ENCODE measurements around the gene RUSC2.
"Not testable (repeated sequence)": the region's sequence is repeated elsewhere in the genome, so short reads cannot be mapped to it uniquely, and the experiment has no call there.

Gene RUSC2

DNA sequence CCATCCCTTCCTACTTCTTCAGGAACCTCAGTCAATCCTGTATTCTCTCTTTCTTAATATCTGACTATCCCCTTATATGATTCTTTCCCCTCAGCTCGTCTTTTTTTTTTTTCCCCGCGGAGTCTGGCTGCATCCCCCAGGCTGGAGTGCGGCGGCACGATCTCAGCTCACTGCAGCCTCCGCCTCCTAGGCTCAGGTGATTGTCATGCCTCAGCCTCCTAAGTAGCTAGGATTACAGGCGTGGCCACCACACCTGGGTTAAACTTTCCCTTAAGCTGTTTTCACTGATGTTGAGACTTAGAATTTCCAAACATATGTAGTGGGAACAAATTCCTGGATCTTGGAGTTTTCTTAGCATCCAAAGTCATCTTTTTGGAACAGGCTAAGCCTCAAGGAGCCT, 13.3 kb upstream of the RUSC2 start:
- Histone ChIP-seq H3K4me3 (ENCODE audit: low read depth, low read length) (no peak overlapping the region), H3K27ac (ENCODE audit: extremely low read depth, low read depth, low read length) (no peak overlapping the region), H3K4me1 (ENCODE audit: control insufficient read depth, insufficient read depth, low read length) (no peaks in the 10 kb centered on the region), H3K9me3 (ENCODE audit: control insufficient read depth, insufficient read depth, low read depth, low read length) (no peaks in the 10 kb centered on the region), H3K36me3 (ENCODE audit: control insufficient read depth in 2 of 2, insufficient read depth in 1 of 2, low read length in 2 of 2) (no peaks in the 10 kb centered on the region)
- TF ChIP-seq ZNF521 (tag by site-specific recombination; IDR thresholded peaks at IDR 0.05) (no peak), ZNF560 (tag by site-specific recombination; IDR thresholded peaks at IDR 0.05; ENCODE audit: borderline replicate concordance) (no peak), ZNF670 (tag by site-specific recombination; IDR thresholded peaks at IDR 0.05; ENCODE audit: low read depth) (no peak), ZNF558 (tag by site-specific recombination; IDR thresholded peaks at IDR 0.05) (no peak), BCL6B (tag by site-specific recombination; IDR thresholded peaks at IDR 0.05) (no peak), ZNF623 (tag by site-specific recombination; IDR thresholded peaks at IDR 0.05) (no peak), GLIS2 (tag by site-specific recombination; IDR thresholded peaks at IDR 0.05) (no peak)
- TF ChIP-seq, protein P1, sequence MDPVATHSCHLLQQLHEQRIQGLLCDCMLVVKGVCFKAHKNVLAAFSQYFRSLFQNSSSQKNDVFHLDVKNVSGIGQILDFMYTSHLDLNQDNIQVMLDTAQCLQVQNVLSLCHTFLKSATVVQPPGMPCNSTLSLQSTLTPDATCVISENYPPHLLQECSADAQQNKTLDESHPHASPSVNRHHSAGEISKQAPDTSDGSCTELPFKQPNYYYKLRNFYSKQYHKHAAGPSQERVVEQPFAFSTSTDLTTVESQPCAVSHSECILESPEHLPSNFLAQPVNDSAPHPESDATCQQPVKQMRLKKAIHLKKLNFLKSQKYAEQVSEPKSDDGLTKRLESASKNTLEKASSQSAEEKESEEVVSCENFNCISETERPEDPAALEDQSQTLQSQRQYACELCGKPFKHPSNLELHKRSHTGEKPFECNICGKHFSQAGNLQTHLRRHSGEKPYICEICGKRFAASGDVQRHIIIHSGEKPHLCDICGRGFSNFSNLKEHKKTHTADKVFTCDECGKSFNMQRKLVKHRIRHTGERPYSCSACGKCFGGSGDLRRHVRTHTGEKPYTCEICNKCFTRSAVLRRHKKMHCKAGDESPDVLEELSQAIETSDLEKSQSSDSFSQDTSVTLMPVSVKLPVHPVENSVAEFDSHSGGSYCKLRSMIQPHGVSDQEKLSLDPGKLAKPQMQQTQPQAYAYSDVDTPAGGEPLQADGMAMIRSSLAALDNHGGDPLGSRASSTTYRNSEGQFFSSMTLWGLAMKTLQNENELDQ (tag by site-specific recombination; IDR thresholded peaks at IDR 0.05; ENCODE audit: low read depth): no peak
- ChIA-PET POLR2A (no interaction called here), CTCF (interaction anchor here (0.6 to 6.4 kb wide), 24 partner anchors 9 to 1897 kb away, joined by 3 to 58 read pairs (median 4); partner anchors contain the start of genes ATOSB and RUSC2)

DNA sequence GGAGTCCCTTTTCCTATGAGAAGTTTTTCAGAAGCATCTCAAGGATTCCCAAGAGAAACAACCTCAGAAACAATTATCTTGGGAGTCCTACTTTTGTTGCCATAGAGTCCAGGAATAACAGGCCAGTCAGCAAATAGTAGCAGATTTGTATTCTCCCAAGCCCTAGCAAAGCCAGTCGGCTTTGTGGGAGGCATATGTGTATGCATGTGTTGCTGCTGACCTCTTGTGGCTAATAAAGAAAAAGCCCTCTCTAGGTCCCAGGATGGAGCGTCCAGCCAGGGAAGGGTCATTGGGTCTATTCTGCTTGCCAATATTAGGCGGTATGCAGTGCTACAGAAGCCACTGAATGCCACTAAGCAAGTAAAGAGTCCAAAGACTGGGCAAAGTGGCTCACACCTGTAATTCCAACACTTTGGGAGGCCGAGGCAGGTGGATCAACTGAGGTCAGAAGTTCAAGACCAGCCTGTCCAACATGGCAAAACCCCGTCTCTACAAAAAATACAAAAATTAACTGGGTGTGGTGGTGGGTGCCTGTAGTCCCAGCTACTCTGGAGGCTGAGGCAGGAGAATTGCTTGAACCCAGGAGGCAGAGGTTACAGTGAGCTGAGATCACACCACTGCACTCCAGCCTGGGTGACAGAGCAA, 12.6 kb upstream of the RUSC2 start:
- TF ChIP-seq GLIS1 (tag by site-specific recombination; IDR thresholded peaks at IDR 0.05): peak; percentile 71
- peak; percentile 72 for TF ChIP-seq ZNF654 (tag by site-specific recombination; IDR thresholded peaks at IDR 0.05; ENCODE audit: low read depth)
- TF ChIP-seq, protein P2, sequence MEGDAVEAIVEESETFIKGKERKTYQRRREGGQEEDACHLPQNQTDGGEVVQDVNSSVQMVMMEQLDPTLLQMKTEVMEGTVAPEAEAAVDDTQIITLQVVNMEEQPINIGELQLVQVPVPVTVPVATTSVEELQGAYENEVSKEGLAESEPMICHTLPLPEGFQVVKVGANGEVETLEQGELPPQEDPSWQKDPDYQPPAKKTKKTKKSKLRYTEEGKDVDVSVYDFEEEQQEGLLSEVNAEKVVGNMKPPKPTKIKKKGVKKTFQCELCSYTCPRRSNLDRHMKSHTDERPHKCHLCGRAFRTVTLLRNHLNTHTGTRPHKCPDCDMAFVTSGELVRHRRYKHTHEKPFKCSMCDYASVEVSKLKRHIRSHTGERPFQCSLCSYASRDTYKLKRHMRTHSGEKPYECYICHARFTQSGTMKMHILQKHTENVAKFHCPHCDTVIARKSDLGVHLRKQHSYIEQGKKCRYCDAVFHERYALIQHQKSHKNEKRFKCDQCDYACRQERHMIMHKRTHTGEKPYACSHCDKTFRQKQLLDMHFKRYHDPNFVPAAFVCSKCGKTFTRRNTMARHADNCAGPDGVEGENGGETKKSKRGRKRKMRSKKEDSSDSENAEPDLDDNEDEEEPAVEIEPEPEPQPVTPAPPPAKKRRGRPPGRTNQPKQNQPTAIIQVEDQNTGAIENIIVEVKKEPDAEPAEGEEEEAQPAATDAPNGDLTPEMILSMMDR (tag by site-specific recombination; IDR thresholded peaks at IDR 0.05): peak; percentile 52
- H3K4me1 ChIP-seq (ENCODE audit: control insufficient read depth, insufficient read depth, low read length); POLR2A ChIA-PET; H3K27ac ChIP-seq (ENCODE audit: extremely low read depth, low read depth, low read length); H3K9me3 ChIP-seq (ENCODE audit: control insufficient read depth, insufficient read depth, low read depth, low read length); H3K36me3 ChIP-seq (ENCODE audit: control insufficient read depth in 2 of 2, insufficient read depth in 1 of 2, low read length in 2 of 2); H3K4me3 ChIP-seq (ENCODE audit: low read depth, low read length): not testable (repeated sequence)
- CTCF ChIA-PET: interaction anchor here (0.6 to 6.4 kb wide), 14 partner anchors 12 to 717 kb away, joined by 3 to 80 read pairs (median 4); partner anchors contain the start of gene ATOSB

DNA sequence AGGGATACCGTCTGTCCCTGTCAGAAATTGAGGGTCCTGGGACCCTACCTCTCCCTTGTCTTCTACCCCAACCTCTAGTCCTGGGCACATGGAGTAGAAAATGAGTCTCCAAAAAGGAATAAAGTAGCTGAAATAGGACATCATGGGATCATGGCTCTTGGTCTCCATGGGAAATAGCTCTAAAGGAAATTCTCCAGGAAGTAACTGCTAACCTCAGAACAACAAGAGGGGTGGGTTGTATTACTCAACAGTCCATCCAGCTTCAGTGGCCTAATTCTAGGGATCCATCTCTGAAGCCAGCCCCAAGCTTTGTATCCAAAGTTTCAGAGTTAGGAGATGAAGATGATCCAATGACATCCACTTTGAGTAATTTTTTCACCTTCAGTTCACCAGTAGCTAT, 11.0 kb upstream of the RUSC2 start:
- Histone ChIP-seq H3K36me3 (ENCODE audit: control insufficient read depth in 2 of 2, insufficient read depth in 1 of 2, low read length in 2 of 2) (no peaks in the 10 kb centered on the region), H3K4me1 (ENCODE audit: control insufficient read depth, insufficient read depth, low read length) (no peaks in the 10 kb centered on the region), H3K4me3 (ENCODE audit: low read depth, low read length) (no peak overlapping the region), H3K9me3 (ENCODE audit: control insufficient read depth, insufficient read depth, low read depth, low read length) (no peaks in the 10 kb centered on the region), H3K27ac (ENCODE audit: extremely low read depth, low read depth, low read length) (no peak overlapping the region)
- no peak for TF ChIP-seq ZNF792 (tag by site-specific recombination; IDR thresholded peaks at IDR 0.05)
- TF ChIP-seq ZNF416 (tag by site-specific recombination; IDR thresholded peaks at IDR 0.05): no peak
- POLR2A ChIA-PET: no interaction called here
- CTCF ChIA-PET: interaction anchor here (0.6 to 6.4 kb wide), 12 partner anchors 11 to 718 kb away, joined by 3 to 80 read pairs (median 4); partner anchors contain the start of genes ATOSB and RUSC2
